H1 (cell line): ENCODE results near the gene ALKAL2. TPM values are rescaled to one million over a fixed set of nuclear protein-coding genes. Genes with fewer than 3 reads are reported as not detected.

Experiments
- CTCF ChIP-seq, 3 experiments: IDR thresholded peaks; 1 replicate in 2 of 3; 2 replicates in 1 of 3; pipeline versions ENCODE4 v1.5.1 to v1.6.1; 2011; ENCODE audit warnings: low read length in 3 of 3, mild to moderate bottlenecking in 3 of 3, inconsistent platforms in 2 of 3, low read depth in 1 of 3, moderate library complexity in 1 of 3; ENCODE audit not compliant: insufficient read depth in 1 of 3; ENCODE audit errors: control extremely low read depth in 1 of 3
- EGR1 ChIP-seq: IDR thresholded peaks from 2 replicates; pipeline ENCODE4 v1.6.1; 2011; ENCODE audit warnings: low read depth, low read length, borderline replicate concordance
- FOSL1 ChIP-seq: IDR thresholded peaks from 2 replicates; pipeline ENCODE4 v1.6.1; 2011; ENCODE audit warnings: mild to moderate bottlenecking, low read depth, low read length, moderate library complexity; ENCODE audit not compliant: insufficient read depth
- RBBP5 ChIP-seq: IDR thresholded peaks from 2 replicates; pipeline ENCODE4 v1.7.1; 2012; ENCODE audit warnings: low read depth, mild to moderate bottlenecking, inconsistent platforms, low read length, moderate library complexity, borderline replicate concordance
- SP4 ChIP-seq: IDR thresholded peaks from 2 replicates; pipeline ENCODE4 v1.6.1; 2012; ENCODE audit warnings: low read length, inconsistent platforms
- SUZ12 ChIP-seq: fragments of 200-600 bp; sonication (generic); IDR thresholded peaks from 2 replicates; pipeline ENCODE4 v1.6.1; 2012; ENCODE audit warnings: mild to moderate bottlenecking, inconsistent platforms, low read length, moderate library complexity, mixed read lengths
- TEAD4 ChIP-seq: IDR thresholded peaks from 2 replicates; pipeline ENCODE4 v1.6.1; 2012; ENCODE audit warnings: low read depth, low read length, inconsistent platforms, mixed read lengths
- ZNF274 ChIP-seq: IDR thresholded peaks from 2 replicates; pipeline ENCODE4 v1.7.0; 2012; ENCODE audit warnings: low read length, borderline replicate concordance; ENCODE audit errors: extremely low read depth
- polyA plus RNA-seq, 7 experiments: library from polyadenylated mRNA; depleted of rRNA in 3 of 7; stranded (reverse) in 5 of 7; unstranded in 2 of 7; fragments of >200 nt in 5 of 7; fragments of 200-250 nt in 2 of 7; gene quantifications; 1 replicate in 5 of 7; 2 replicates in 1 of 7; 4 replicates in 1 of 7; pipeline versions ENCODE4 v1.2.1 to v1.2.3, GENCODE V29; 2011 to 2013; ENCODE audit warnings: missing spikeins in 2 of 7, mixed read lengths in 2 of 7
- total RNA-seq: library from RNA; stranded (reverse); fragmentation: NEBNext Ultra II Directional; extraction: Animal tissue kit (Norgen Biotek cat#: 25700); gene quantifications from 2 replicates; pipeline ENCODE4 v1.2.1, GENCODE V29; 2021

The ALKAL2 gene
- total and polyA plus RNA-seq, 2 of the 8 experiments (the other 6 are each of a cell fraction or from before 2014, with no cell fraction given) = 4.6 to 11.5 TPM

- TF ChIP-seq CTCF (IDR thresholded peaks at IDR 0.05; ENCODE audit: control extremely low read depth in 1 of 3, insufficient read depth in 1 of 3, low read depth in 1 of 3, low read length in 3 of 3) (no peak), FOSL1 (no peak), RBBP5 (no peak), EGR1 (no peak), ZNF274 (no peak), SUZ12 (no peak), SP4 (no peak), TEAD4 (no peak)
Observed at GRCh38 chr2:271917-272316, 16.0 kb downstream of the ALKAL2 start (continued).
